NCI-H2081 treated with DMSO at 0.1 percent for 48 hours (cell line): ENCODE results near the gene WDR89.
"Not testable (repeated sequence)": the region's sequence is repeated elsewhere in the genome, so short reads cannot be mapped to it uniquely, and the experiment has no call there.

Experiments
- DNase-seq: peaks from one replicate; lab custom pipeline; 2025; lab: John Stamatoyannopoulos, UW

WDR89 gene

DNA sequence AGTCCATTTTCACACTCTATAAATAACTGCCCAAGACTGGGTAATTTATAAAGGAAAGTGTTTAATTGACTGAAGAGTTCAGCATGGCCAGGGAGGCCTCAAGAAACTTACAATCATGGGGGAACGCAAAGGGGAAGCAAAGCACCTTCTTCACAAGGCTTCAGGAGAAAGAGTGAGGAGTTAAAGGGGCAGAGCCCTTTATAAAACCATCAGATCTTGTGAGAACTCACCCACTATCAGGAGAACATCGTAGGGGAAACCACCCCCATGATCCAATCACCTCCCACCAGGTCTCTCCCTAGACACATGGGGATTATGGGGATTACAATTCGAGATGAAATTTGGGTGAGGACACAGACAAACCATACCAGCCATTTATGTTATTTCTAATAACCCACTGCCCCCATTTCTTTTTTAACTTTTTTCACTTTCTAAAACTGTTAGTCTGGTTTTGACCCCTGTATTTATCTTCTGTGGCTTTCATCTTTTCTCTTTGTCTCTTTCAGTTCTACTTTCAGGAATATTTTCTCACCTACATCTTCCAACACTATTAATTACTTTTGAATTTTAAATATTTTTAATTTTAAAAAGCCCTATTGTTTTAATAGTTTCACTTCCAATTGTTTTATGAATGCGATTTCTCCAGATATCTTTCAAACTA is 44.5 kb downstream of the WDR89 start:
- no peak for DNase-seq

DNA sequence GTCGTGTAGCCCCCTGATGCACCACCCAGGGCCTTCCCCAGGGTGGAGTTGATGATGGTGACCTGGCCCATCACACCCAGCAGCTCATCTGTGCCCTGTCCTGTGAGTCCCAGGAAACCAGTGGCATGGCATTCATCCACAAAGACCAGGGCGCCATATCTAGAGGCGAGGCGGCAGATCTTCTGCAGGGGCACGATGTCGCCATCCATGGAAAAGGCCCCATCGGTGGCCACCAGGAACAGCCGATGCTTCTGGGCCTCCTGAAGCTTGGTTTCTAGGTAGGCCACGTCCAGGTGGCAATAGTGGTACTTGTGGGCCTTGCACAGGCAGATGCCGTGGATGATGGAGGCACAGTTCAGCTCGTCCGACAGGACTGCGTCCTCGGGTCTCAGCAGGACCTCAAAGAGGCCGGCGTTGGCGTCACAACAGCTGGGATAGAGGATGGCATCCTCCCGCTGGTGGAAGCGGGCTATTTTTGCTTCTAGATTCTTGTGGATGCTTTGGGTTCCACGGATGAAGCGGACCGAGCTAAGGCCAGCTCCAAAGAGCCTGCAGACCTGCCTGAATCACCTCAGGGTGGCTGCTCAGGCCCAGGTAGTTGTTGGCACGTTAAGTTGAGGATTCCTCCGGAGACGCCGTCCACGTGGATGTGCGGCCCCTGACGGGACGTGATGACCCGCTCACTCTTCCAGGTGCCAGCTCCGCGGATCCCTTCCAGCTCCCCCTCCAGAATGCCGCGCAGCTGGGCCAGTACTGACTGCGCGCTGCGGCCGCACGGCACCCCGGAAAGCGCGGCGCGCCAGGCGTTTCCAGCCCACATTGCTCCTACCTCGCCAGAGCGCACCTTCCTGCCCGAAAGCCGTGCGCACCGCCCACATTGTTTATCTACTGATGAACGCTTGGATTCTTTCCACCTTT is 47.0 kb downstream of the WDR89 start:
- no peak for DNase-seq

DNA sequence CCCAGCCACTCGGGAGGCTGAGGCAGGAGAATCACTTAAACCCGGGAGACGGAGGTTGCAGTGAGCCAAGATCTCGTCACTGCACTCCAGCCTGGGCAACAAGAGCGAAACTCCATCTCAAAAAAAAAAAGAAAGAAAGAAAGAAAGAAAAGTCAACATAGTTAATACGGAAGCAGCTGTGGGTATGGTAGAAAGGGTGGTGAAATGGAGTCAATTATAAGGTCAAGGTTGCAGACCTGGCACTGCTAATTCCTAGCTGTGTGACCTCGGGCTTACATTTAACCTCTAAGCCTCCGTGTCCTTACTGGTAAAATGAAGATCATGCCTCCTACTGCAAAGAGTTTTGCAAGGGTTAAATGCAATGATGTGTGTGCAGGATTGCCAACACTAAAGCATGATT is 58.6 kb downstream of the WDR89 start:
- DNase-seq = not testable (repeated sequence)

DNA sequence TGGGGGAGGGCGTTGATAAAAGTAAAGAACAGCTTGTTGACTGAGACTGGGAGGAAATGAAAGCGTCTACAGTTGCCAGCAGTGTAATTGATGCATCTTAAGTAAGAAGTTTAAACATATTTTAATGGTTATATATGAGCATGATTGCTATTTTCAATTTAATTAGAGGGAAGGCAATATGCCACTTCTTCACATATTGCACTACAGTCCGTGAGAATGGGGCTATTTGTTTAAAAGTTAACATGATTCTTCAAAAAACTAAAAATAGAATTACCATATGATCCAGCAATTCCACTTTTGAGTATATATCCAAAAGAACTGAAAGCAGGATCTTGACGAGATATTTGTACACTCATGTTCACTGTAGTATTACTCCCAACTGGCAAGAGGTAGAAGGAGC is 60.2 kb downstream of the WDR89 start:
- DNase-seq = no peak

DNA sequence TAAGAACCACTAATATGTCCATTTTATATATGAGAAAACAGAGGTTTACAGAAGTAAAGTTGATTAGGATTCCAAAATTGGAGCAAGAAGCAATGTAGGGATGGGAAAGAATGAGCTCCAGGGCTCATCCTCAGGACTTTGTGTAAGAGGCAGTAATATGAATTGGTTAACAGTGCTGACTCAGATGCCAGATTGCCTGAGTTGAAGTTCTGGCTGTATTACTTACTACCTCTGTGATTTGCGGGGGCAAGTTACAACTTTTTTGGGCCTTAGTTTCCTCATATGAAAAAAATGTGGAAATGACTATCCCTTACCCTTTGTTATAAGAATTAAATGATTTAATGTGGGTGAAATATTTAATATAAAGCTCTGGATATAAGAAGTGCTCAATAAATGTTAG is 63.4 kb downstream of the WDR89 start:
- DNase-seq = no peak

DNA sequence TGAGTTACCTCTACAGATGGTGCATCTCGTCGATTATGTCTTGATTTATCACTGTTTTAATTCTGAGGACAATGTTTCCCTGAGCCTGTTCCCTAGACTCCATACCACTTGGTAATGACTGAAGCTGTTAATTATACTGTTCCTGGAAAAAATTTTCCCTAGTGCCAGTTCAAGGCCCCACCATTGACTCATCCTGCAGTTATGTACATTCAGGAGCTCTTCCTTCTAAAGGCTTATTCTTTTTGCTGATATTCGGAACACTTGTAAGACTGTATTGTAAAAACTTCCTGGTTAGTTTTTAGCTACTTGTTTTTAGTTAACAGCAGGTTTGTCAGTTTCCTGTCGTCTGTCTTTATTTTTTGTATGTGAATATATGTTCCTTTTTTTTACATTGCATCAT is 68.1 kb downstream of the WDR89 start:
- no peak for DNase-seq

DNA sequence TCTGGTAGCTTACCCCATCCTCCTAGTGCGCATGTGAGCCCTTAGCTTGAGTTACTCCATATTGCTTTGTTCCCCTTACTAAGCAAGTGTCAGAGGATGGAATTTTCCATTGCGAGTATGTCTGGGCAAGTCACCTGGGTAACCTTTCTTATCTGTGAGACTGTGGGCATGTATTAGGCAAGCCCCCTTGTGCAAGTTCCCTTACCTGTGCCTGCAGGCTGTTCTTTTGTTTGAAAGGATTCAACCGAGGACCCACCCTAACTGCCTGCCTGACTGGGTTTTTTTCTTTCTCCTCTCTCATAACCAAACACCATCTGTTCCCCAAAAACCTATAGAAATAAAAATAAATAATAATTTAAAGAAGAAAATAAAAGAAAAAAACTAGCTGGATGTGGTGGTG is 76.2 kb downstream of the WDR89 start:
- no peak for DNase-seq

DNA sequence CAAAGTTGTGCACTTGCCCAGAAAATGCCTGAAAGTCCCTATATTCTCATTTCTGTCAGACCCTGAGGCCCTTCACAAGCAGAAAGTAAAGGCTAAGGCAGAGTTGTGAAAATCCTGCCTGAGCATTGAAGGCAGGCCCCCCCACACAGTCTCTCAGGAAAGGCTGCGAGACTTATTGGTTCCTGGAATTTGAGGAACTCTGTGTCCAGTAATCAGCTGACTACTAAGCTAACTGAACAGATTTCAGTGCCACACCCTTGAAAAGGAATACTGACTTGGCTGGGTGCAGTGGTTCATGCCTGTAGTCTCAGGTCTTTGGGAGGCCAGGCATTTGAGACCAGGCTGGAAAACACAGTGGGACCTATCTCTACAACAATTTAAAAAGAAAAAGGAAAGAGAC is 77.4 kb downstream of the WDR89 start:
- DNase-seq = no peak

DNA sequence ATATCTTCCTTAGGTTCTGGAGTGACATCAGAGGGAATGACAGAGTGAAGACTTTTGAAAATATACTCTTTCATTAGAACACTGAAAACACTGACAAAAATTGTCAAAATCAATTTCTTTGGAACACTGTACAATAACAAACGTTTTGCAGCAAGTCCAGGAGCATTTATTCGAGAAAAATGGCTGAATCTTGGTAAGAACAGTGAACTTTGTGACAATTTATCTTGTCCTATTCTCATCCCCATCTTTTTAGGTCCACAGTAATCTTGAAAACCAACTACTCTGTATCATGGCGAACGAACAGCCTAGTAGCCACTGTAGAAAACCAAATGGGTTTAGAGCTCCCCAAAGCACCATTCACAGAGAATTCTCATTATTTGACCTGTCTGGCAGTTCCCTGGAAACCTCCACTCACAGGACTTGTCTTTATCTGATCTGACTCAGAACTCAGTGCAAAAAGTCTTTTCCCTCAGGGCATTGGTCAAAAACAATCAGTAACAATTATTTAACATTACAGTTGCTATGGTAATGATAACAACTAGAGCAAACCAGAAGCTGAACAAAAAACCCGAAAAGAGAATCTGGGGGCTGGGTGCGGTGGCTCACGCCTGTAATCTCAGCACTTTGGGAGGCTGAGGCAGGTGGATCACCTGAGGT is 78.2 kb downstream of the WDR89 start:
- DNase-seq = no peak

DNA sequence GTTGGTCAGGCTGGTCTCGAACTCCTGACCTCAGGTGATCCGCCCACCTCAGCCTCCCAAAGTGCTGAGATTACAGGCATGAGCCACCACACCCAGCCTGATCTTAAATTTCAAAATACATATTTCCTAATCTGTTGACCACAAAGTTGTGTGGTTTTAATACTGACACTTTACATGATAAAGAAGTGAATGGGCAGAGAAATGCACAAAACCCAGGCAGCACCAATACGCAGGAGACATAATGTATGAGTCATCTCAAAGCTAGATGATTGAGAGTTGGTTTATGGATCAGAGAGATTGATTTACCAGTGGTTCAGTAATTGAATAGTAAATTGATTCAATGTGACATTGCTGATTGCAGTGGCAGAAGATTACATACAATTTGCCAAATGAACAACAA is 79.3 kb downstream of the WDR89 start:
- DNase-seq = no peak

DNA sequence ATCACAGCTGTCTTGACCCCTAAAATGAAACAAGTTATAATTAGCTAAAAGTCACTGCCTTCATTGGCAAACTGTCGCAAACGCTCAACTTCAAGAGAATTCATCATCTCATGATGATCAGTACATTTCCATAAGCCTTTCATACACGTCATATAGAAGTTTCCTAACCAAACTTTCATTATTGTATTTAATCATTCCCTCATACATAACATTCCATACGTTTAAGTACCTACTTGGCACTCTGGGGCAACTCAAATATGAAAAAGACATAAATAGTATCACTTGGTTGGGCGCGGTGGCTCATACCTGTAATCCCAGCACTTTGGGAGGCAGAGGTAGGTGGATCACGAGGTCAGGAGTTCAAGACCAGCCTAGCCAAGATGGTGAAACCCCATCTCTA is 86.1 kb downstream of the WDR89 start:
- no peak for DNase-seq

DNA sequence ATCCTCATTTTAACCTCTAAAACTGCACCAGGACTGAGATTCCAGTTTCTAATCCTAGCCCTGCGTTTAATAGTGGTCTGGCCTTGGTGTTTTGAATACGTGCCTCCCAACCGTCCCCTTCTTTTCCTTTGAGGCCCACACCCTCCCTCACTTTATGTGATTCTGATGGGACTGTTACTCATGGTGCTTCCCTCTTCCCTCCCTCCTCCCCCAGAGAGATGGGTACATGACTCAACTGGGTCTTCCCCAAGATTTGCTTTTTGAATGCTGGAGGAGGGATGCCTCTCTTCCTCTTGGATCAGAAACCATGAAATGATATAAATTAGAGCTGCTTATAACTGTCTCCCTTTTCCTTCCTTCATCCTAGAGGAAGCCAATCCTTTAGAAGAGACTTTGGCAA is 90.3 kb downstream of the WDR89 start:
- no peak for DNase-seq

DNA sequence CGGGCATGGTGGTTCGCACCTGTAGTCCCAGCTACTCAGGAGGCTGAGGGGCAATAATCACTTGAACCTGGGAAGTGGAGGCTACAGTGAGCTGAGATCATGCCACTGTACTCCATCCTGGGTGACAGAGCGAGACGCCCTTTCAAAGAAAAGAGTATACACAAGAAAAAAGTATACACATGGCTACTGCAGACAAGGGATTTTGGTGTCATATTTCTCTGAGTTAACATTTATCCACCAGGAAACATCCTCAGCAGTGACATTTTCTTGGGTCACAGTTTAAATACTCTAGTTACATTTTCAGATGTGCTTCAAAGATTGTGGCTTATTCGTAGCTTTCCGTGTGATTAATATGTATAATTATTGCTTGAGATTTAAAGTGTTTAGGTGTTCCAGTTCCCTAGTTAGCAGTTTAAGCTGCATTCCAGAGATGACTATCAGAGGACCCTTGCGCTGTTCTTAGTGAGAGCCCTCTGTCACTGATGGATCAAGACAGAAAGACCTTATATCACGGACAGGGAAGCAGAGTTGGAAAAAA is 93.8 kb downstream of the WDR89 start:
- DNase-seq = no peak
